ENCODE results near the gene VSIG8.

VSIG8 gene

GRCh38 chr1:159843459-159843858 lies 19.0 kb downstream of the VSIG8 start:
- DNase-seq (ENCODE audit: low read depth), result peak; percentile 51
- H3K4me3 ChIP-seq (ENCODE audit: low read length), result no peak overlapping the region
- no peak for TF ChIP-seq CTCF (IDR thresholded peaks at IDR 0.05; ENCODE audit: insufficient read depth, low read depth, low read length, missing control alignments)

- no peak for DNase-seq (ENCODE audit: low read depth)
- H3K4me3 ChIP-seq (ENCODE audit: low read length), result no peak overlapping the region
- no peak for TF ChIP-seq CTCF (IDR thresholded peaks at IDR 0.05; ENCODE audit: insufficient read depth, low read depth, low read length, missing control alignments)
Measured at GRCh38 chr1:159841749-159842148, 20.7 kb downstream of the VSIG8 start.

- H3K4me3 ChIP-seq (ENCODE audit: low read length), result no peak overlapping the region
- TF ChIP-seq CTCF (IDR thresholded peaks at IDR 0.05; ENCODE audit: insufficient read depth, low read depth, low read length, missing control alignments), result no peak
- DNase-seq (ENCODE audit: low read depth), result no peak
Measured at GRCh38 chr1:159839116-159839849, 23.2 kb downstream of the VSIG8 start.

GRCh38 chr1:159838715-159839114 lies 23.7 kb downstream of the VSIG8 start:
- no peak overlapping the region for H3K4me3 ChIP-seq (ENCODE audit: low read length)
- TF ChIP-seq CTCF (IDR thresholded peaks at IDR 0.05; ENCODE audit: insufficient read depth, low read depth, low read length, missing control alignments), result no peak
- no peak for DNase-seq (ENCODE audit: low read depth)

DNA sequence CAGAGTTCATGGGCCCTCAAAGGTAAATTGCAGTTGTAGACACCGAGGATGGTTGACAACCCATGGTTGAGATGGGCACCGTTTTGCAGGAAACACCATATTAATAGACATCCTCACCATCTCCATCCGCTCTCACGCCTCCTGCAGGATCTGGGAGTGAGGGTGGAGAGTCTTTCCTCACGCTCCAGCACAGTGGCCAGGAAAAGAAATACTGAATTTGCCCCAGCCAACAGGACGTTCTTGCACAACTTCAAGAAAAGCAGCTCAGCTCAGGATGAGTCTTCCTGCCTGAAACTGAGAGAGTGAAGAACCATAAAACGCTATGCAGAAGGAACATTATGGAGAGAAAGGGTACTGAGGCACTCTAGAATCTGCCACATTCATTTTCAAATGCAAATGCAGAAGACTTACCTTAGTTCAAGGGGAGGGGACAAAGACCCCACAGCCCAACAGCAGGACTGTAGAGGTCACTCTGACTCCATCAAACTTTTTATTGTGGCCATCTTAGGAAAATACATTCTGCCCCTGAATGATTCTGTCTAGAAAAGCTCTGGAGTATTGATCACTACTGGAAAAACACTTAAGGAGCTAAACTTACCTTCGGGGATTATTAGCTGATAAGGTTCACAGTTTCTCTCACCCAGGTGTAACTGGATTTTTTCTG lies 26.5 kb downstream of the VSIG8 start:
- no peak for DNase-seq (ENCODE audit: low read depth)
- no peak for TF ChIP-seq CTCF (IDR thresholded peaks at IDR 0.05; ENCODE audit: insufficient read depth, low read depth, low read length, missing control alignments)

GRCh38 chr1:159835356-159835755 lies 27.1 kb downstream of the VSIG8 start:
- no peak overlapping the region for H3K4me3 ChIP-seq (ENCODE audit: low read length)
- no peak for DNase-seq (ENCODE audit: low read depth)
- no peak for TF ChIP-seq CTCF (IDR thresholded peaks at IDR 0.05; ENCODE audit: insufficient read depth, low read depth, low read length, missing control alignments)

More for the DNA sequence above, 26.5 kb downstream of the VSIG8 start:
- no peak overlapping the region for H3K4me3 ChIP-seq (ENCODE audit: low read length)
